ENCODE measurements around the gene SYNM. TPM values are rescaled to one million over a fixed set of nuclear protein-coding genes. Genes with fewer than 3 reads are reported as not detected.

The SYNM gene
- total and polyA plus RNA-seq, 5 experiments from 2014 or later: 0.08 to 1.1 (median 0.82) TPM; not detected in 1

GRCh38 chr15:99132122-99132521, 27.2 kb downstream of the SYNM start:
- H3K9me3 Mint-ChIP-seq: no peaks in the 10 kb centered on the region
- POLR2A ChIA-PET: no interaction called here
- no peak overlapping the region for H3K4me3 Mint-ChIP-seq
- H3K36me3 Mint-ChIP-seq: no peaks in the 10 kb centered on the region
- peaks cover 0 to 7% (median 0%) of the 10 kb centered on the region in 4 donors for H3K4me1 Mint-ChIP-seq
- H3K27ac Mint-ChIP-seq: no peak overlapping the region
- DNase-seq (no peak), ATAC-seq (no peak)
- peaks cover 0 to 11% (median 0%) of the 10 kb centered on the region in 5 donors for H3K27me3 Mint-ChIP-seq

- Mint-ChIP-seq H3K36me3 (no peaks in the 10 kb centered on the region), H3K27ac (no peak overlapping the region), H3K4me3 (no peak overlapping the region), H3K9me3 (no peaks in the 10 kb centered on the region), H3K4me1 (peaks cover 0 to 7% (median 0%) of the 10 kb centered on the region in 4 donors), H3K27me3 (peaks cover 0 to 11% (median 0%) of the 10 kb centered on the region in 5 donors)
- ATAC-seq (no peak), DNase-seq (no peak)
- POLR2A ChIA-PET: no interaction called here
Observed at GRCh38 chr15:99132634-99133287, 27.9 kb downstream of the SYNM start.

GRCh38 chr15:99134317-99134821, 29.5 kb downstream of the SYNM start:
- H3K36me3 Mint-ChIP-seq: no peaks in the 10 kb centered on the region
- H3K27me3 Mint-ChIP-seq: peaks cover 0 to 11% (median 0%) of the 10 kb centered on the region in 5 donors
- no peak overlapping the region for H3K27ac Mint-ChIP-seq
- ATAC-seq (no peak), DNase-seq (no peak)
- no peaks in the 10 kb centered on the region for H3K9me3 Mint-ChIP-seq
- H3K4me3 Mint-ChIP-seq: no peak overlapping the region
- H3K4me1 Mint-ChIP-seq: peaks cover 0 to 7% (median 0%) of the 10 kb centered on the region in 4 donors
- POLR2A ChIA-PET: no interaction called here

GRCh38 chr15:99135194-99135593, 30.3 kb downstream of the SYNM start:
- no peak overlapping the region for H3K27ac Mint-ChIP-seq
- POLR2A ChIA-PET: no interaction called here
- peaks cover 0 to 4% (median 0%) of the 10 kb centered on the region in 4 donors for H3K4me1 Mint-ChIP-seq
- peaks cover 0 to 4% (median 0%) of the 10 kb centered on the region in 5 donors for H3K27me3 Mint-ChIP-seq
- H3K36me3 Mint-ChIP-seq: no peaks in the 10 kb centered on the region
- no peak overlapping the region for H3K4me3 Mint-ChIP-seq
- no peak for DNase-seq
- ATAC-seq: no peak
- H3K9me3 Mint-ChIP-seq: no peaks in the 10 kb centered on the region

GRCh38 chr15:99137111-99137546, 32.2 kb downstream of the SYNM start:
- Mint-ChIP-seq H3K4me3 (no peak overlapping the region), H3K27ac (no peak overlapping the region), H3K4me1 (no peaks in the 10 kb centered on the region), H3K27me3 (no peaks in the 10 kb centered on the region), H3K36me3 (no peaks in the 10 kb centered on the region), H3K9me3 (no peaks in the 10 kb centered on the region)
- no peak for ATAC-seq
- DNase-seq: no peak
- POLR2A ChIA-PET: no interaction called here

GRCh38 chr15:99137877-99138276, 33.0 kb downstream of the SYNM start:
- H3K9me3 Mint-ChIP-seq: no peaks in the 10 kb centered on the region
- no peaks in the 10 kb centered on the region for H3K36me3 Mint-ChIP-seq
- ATAC-seq: no peak

GRCh38 chr15:99138491-99138982, 33.7 kb downstream of the SYNM start:
- Mint-ChIP-seq H3K4me1 (no peaks in the 10 kb centered on the region), H3K4me3 (no peak overlapping the region), H3K27me3 (no peaks in the 10 kb centered on the region), H3K9me3 (no peaks in the 10 kb centered on the region), H3K27ac (no peak overlapping the region), H3K36me3 (no peaks in the 10 kb centered on the region)
- no peak for DNase-seq
- POLR2A ChIA-PET: no interaction called here
- ATAC-seq: no peak

More at GRCh38 chr15:99137877-99138276, 33.0 kb downstream of the SYNM start:
- H3K27ac Mint-ChIP-seq: peak overlapping the region in 1 of 10 donors; percentile 17
- H3K27me3 Mint-ChIP-seq: no peaks in the 10 kb centered on the region
- no peak overlapping the region for H3K4me3 Mint-ChIP-seq
- POLR2A ChIA-PET: no interaction called here
- no peak for DNase-seq
- no peaks in the 10 kb centered on the region for H3K4me1 Mint-ChIP-seq

GRCh38 chr15:99139276-99139675, 34.4 kb downstream of the SYNM start:
- no peak overlapping the region for H3K4me3 Mint-ChIP-seq
- no peaks in the 10 kb centered on the region for H3K9me3 Mint-ChIP-seq
- DNase-seq: no peak
- ATAC-seq: no peak
- no peaks in the 10 kb centered on the region for H3K36me3 Mint-ChIP-seq
- H3K27ac Mint-ChIP-seq: peak overlapping the region in 1 of 10 donors; percentile 47
- POLR2A ChIA-PET: no interaction called here
- no peaks in the 10 kb centered on the region for H3K27me3 Mint-ChIP-seq
- no peaks in the 10 kb centered on the region for H3K4me1 Mint-ChIP-seq

GRCh38 chr15:99140590-99140989, 35.7 kb downstream of the SYNM start:
- DNase-seq: no peak
- no peak for ATAC-seq
- Mint-ChIP-seq H3K36me3 (no peaks in the 10 kb centered on the region), H3K4me1 (no peaks in the 10 kb centered on the region), H3K9me3 (no peaks in the 10 kb centered on the region), H3K4me3 (no peak overlapping the region), H3K27ac (no peak overlapping the region), H3K27me3 (no peaks in the 10 kb centered on the region)
- POLR2A ChIA-PET: no interaction called here

GRCh38 chr15:99141943-99142342, 37.1 kb downstream of the SYNM start:
- no peak for ATAC-seq
- Mint-ChIP-seq H3K4me3 (no peak overlapping the region), H3K9me3 (no peaks in the 10 kb centered on the region), H3K36me3 (no peaks in the 10 kb centered on the region), H3K27me3 (no peaks in the 10 kb centered on the region), H3K27ac (no peak overlapping the region), H3K4me1 (no peaks in the 10 kb centered on the region)
- no peak for DNase-seq
- POLR2A ChIA-PET: no interaction called here

GRCh38 chr15:99142562-99142961, 37.7 kb downstream of the SYNM start:
- H3K27ac Mint-ChIP-seq: no peak overlapping the region

GRCh38 chr15:99143242-99143641, 38.4 kb downstream of the SYNM start:
- Mint-ChIP-seq H3K4me3 (no peak overlapping the region), H3K4me1 (no peaks in the 10 kb centered on the region), H3K36me3 (no peaks in the 10 kb centered on the region), H3K27me3 (no peaks in the 10 kb centered on the region), H3K27ac (no peak overlapping the region), H3K9me3 (no peaks in the 10 kb centered on the region)
- ATAC-seq (no peak), DNase-seq (no peak)
- POLR2A ChIA-PET: no interaction called here

More at GRCh38 chr15:99142562-99142961, 37.7 kb downstream of the SYNM start:
- no peak for DNase-seq
- H3K27me3 Mint-ChIP-seq: no peaks in the 10 kb centered on the region
- no peak overlapping the region for H3K4me3 Mint-ChIP-seq
- no peaks in the 10 kb centered on the region for H3K9me3 Mint-ChIP-seq
- H3K36me3 Mint-ChIP-seq: no peaks in the 10 kb centered on the region
- no peaks in the 10 kb centered on the region for H3K4me1 Mint-ChIP-seq
- POLR2A ChIA-PET: no interaction called here
- no peak for ATAC-seq

GRCh38 chr15:99143655-99144610, 39.1 kb downstream of the SYNM start:
- Mint-ChIP-seq H3K36me3 (no peaks in the 10 kb centered on the region), H3K9me3 (no peaks in the 10 kb centered on the region), H3K27ac (no peak overlapping the region), H3K4me3 (no peak overlapping the region), H3K27me3 (no peaks in the 10 kb centered on the region), H3K4me1 (no peaks in the 10 kb centered on the region)
- POLR2A ChIA-PET: no interaction called here
- no peak for ATAC-seq
- no peak for DNase-seq
